ENCODE data around the gene TEAD1.

- no peak for TF ChIP-seq CTCF (IDR thresholded peaks at IDR 0.05)
- no peak for TF ChIP-seq POLR2A (IDR thresholded peaks at IDR 0.05)
Observed at GRCh38 chr11:12691473-12691872, 17.3 kb downstream of the TEAD1 start.
